NCI-H345 treated with DMSO at 0.1 percent for 48 hours (cell line): ENCODE data around the gene RFESD.
A peak's percentile ranks its signal among the peaks of the same experiment; 100 is the strongest.
"Not testable (repeated sequence)": the region's sequence is repeated elsewhere in the genome, so short reads cannot be mapped to it uniquely, and the experiment has no call there.

ENCODE experiments used
- DNase-seq: peaks from one replicate; lab custom pipeline; 2025; ENCODE audit not compliant: unreplicated experiment; lab: John Stamatoyannopoulos, UW

The RFESD gene

DNA sequence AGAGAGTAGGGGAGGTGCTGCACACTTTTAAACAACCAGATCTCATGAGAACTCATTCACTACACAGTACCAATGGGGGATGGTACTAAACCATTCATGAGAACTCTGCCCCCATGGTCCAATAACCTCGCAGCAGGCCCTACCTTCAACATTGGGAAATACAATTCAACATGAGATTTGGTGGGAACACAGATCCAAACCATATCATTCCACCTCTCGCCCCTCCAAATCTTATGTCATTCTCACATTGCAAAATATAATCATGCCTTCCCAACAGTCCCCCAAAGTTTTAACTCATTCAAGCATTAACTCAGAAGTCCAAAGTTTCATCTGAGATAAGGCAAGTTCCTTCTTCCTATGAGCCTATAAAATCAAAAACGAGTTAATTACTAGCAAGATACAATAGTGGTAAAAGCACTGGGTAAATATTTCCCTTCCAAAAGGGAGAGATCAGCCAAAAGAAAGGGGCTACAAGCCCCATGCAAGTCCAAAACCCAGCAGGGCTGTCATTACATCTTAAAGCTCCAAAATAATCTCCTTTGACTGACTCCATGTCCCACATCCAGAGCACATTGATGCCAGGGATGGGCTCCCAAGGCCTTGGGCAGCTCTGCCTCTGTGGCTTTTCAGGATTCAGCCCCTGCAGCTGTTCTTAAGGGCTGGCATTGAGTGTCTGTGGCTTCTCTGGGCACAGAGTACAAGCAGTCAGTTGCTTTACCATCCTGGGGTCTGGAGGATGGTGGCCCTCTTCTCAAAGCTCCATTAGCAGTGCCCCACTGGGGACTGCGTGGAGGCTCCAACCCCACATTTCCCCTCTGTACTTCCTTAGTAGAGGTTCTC lies 18.4 kb upstream of the RFESD start:
- no peak for DNase-seq

DNA sequence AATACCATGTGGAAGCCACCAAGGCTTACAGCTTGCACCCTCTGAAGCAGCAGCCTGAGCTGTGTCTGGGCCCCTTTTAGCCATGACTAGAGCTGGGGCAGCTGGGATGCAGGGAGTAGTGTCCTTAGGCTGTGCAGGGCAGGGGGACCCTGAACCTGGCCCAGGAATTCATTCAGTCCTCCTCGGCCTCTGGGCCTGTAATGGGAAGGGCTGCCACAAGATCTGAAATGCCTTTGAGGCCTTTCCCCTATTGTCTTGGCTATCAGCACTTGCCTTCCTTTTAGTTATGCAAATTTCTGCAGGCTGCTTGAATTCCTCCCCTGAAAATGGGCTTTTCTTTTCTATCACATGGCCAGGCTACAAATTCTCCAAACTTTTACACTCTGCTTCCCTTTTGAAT lies 17.6 kb upstream of the RFESD start:
- no peak for DNase-seq

- DNase-seq: no peak
These were observed 16.1 kb upstream of the RFESD start for GRCh38 chr5:95630394-95630917.

DNA sequence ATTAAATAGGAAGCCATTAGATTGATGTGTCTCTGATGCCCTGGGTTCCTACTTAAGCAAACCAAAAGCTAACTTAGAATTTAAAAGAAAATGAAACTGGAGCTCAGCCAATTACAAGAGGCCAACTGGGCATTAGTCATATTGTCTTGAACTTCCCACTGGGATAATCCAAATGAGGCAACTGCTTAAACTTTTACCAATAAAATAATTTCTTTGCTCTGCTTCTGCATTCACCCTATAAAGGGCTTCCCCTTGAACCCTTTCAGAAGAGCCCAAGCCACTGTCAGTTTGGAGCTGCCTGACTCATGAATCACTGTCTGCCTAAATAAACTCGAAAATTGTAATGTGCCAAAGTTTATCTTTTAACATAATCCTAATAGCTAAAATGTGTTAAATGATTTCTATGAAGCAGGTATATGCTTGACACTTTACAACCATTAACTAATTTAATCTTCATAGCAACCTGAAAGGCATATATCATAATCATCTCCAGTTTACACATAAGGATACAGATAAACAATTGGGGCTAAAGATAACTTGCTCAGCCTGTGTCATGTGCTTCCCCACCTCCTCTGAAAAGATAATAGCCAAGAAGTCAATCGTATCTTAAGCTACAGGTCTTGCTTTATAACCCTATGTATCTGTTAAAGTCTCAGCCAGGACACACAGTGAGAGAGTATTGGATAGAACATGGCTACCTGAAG lies 15.2 kb upstream of the RFESD start:
- DNase-seq: no peak

GRCh38 chr5:95631991-95632675 lies 14.4 kb upstream of the RFESD start:
- DNase-seq: no peak

- not testable (repeated sequence) for DNase-seq
These were observed 13.6 kb upstream of the RFESD start for GRCh38 chr5:95632942-95633341.

DNA sequence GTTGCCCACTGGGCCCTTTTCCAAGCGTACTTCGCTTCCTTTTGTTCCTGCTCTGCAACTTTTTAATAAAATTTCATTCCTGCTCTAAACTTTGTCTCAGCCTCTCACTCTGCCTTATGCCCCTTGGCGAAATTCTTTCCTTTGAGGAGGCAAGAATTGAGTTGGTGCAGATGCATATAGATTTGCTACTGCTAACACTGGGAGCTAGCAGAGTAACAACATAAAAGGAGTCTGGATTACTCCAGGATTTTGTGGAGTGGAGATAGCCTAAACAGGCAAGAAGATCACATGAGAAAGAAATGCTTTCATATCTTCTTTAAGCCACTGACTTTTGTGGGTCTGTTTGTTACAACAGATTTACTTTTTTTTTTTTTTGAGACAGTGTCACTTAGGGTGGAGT lies 12.9 kb upstream of the RFESD start:
- no peak for DNase-seq

- no peak for DNase-seq
These were observed 12.5 kb upstream of the RFESD start for GRCh38 chr5:95634081-95634480.

DNA sequence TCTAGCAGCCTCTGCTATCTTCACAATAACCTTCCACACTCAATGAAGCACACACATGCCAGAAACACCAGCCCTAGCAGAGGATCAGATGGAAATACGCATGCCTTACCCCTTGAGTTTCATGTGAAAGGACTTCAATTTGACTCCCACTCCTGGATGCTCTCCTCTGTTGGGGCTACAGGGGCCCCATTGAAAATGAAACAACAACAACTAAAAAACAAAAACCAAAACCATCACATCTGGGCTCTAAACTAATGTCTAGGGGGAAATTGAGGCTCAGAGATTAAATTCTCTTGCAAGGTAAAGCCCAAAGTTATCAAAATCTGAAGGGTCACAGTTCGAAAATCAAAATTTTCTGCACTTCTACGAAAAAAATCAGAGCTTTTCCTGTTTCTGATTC lies 7.9 kb upstream of the RFESD start:
- no peak for DNase-seq

DNA sequence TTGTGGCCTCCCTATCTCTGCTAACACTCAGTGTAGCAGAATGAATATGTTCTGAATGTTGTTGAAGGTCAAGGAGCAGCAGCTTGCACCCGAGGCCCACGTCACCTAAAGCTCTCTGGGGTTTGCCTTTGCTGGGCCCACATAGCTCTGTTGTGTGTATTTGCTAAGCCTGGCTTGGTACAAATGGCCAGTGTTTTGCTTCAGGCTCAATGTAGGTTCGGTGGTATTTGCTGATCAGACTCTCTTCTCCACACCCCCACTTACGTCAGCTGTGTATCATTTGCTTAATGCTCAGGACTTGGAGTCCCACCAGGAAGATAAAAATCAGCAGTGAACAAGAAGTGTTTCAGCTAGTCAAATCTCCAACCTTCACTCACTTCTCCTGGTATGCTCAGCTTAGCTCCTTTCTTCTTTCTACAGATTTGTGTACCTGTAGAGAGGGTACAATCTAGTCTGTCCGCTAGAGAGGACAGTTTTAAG lies 4.8 kb upstream of the RFESD start:
- DNase-seq: no peak

DNA sequence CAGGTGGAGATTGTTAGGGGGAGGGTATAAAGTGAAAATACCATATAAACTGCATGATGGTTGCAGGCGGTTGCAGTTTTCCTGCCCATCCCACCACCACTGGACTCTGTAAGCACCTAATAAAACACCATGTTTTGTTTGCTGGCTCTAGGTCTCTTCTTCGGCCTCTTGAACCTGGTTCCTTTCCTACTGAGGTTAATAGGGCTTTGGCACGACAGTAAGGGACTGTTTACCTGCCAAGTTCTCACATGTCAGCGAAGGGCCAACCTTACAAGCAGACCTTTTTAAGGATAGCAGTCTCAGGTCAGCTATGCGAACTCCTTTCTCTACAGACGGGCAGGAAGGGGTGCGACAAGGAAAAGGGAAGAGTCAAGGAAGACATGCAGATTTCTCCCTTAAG lies 3.4 kb upstream of the RFESD start:
- no peak for DNase-seq

GRCh38 chr5:95644351-95645042 lies 2.1 kb upstream of the RFESD start:
- DNase-seq: peak; percentile 47

DNA sequence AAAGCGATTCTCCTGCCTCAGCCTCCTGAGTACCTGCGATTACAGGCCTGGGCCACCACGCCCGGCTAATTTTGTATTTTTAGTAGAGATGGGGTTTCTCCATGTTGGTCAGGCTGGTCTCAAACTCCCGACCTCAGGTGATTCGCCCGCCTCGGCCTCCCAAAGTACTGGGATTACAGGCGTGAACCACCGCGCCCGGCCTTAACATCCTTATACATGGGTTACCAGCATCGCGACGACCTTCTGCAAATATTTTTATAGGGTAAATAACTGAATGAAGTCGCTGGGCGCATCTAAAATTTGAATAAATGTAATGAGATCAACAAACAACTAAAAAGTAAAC lies 380 bp upstream of the RFESD start:
- not testable (repeated sequence) for DNase-seq

GRCh38 chr5:95647886-95648860 lies 1.6 kb downstream of the RFESD start:
- DNase-seq: no peak

- no peak for DNase-seq
These were observed 2.7 kb downstream of the RFESD start for GRCh38 chr5:95649274-95649673.

DNA sequence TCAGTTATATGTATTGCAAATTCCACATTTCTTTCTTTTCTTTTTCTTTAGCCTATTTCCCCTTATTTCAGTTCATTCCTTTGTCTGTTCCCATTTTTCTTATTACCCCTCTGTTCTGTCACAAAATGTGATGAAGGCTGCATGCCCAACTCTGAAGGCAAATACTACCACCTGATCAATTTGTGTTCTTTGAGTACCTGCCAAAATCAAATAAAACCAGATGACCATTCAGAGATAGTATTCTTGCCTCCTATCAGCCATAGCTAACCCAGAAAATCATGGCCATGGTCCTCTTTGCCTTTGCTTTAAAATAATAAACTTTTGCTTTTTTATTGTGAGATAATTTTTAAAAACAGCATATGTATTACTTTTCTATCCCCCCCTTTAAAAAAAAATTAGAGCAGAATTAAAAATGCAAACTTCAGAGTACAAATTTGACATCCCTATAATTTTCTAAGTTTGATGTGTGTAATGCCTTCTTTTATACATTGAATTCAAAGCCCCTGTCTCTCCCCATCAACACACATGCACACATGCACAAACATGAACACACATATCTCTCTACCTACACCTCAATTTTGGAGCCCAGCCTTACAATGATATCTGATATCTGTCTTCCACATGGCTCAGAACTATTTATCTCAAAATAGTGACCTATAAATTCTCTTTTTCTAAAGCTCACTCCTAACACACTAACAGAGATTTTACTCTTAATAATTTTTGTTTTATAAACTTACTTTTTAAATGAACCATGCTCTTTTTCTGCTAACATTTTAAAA lies 3.5 kb downstream of the RFESD start:
- no peak for DNase-seq

- no peak for DNase-seq
These were observed 6.3 kb downstream of the RFESD start for GRCh38 chr5:95652849-95653248.

DNA sequence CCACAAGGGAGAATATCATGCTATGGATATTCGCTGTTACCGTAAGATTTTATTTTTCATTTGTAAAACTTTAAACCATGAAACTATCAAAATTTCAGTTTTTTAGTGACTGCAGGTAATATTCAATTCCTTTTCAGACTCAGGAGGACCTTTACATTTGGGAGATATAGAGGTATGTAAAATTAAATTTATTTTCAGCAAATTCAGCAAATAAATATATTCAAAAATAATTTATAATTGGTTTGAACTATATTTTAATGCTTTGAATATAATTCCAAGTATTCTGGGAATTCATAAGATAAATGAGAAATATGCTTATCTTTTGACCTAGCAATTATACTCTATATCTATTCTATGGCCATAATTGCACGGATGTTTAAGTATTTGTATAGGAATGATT lies 7.6 kb downstream of the RFESD start:
- DNase-seq: no peak

- no peak for DNase-seq
These were observed 9.0 kb downstream of the RFESD start for GRCh38 chr5:95655575-95655974.
